Measurements from ENCODE around the gene ACIN1.

Gene ACIN1

DNA sequence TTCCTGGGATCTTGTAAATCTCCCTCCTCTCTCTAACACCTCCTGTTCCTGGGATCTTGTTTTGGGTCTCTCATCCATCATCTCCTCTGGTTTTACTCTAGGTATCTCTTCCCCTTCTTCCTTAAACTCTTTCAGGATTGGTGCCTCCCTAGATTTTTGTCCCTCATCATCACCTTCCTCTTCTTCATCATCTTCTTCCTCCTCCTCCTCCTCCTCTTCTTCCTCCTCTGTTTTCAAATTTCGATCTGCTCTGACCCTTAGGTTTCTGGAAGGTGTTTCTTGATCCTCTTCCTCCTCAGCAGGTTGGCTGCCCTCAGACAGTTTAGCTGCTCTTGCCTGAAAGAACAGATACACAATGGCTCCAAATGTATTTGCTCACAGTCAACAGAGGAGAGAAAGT lies 14.5 kb downstream of the ACIN1 start:
- DNase-seq (ENCODE audit: low spot score), result no peak

DNA sequence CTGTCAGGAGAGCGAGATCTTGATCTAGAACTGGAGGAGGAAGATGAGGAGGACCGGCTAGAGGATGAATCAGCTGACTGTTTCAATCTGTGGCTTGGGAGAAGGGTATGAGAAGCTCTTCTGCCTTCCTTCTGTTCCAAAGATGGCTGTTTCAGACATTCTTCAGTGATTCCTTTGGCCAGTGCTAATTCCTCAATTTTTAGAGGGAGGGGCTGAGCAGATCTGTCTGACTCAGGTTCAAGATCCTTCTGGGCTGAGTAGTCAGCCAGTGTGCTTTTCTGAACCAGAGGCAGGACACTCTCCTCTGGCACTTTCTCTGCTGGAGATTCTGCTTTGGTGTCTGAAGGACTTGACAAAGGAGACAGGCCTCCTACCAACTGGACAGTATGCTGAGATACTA lies 15.2 kb downstream of the ACIN1 start:
- DNase-seq (ENCODE audit: low spot score), result no peak

DNA sequence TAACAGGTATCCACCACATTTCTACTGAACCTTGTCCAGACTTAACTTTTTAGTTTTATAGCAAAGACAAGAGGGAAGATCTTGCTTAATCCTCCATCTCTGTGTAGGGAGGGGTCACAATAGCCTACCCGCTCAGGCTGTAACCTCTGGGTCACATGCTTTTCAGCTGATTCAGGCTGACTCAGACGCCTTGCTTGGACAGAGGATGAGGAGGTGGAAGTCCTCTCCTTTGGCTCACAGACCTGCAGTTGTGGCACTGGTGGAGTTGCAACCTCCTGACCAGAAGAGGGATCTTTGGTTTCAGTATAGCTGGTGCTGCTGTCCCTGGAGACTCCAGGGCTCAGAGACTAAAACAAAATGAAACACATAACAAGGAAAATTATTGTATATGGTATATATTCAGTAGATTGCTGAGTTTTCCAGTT lies 16.2 kb downstream of the ACIN1 start:
- no peak for DNase-seq (ENCODE audit: low spot score)

DNA sequence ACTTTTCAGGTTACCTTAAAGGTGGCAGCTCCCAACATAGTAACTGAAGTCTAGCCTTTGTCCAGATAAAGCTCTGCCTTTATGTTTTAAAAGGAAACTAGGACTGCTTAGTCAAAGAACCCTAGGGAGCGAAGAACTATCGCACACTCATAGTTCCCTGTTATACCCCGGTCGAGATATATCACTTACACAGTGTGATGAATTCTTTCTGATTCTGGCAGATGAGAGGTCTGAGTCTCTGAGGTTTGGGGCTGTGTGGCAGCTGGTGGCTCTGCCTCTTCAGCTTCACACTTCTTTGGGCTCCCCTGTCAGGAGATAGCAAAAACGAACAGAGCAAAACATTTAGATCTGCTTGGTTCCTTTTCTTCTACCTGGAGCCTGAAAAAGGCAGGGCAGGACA lies 17.0 kb downstream of the ACIN1 start:
- DNase-seq (ENCODE audit: low spot score), result no peak

DNA sequence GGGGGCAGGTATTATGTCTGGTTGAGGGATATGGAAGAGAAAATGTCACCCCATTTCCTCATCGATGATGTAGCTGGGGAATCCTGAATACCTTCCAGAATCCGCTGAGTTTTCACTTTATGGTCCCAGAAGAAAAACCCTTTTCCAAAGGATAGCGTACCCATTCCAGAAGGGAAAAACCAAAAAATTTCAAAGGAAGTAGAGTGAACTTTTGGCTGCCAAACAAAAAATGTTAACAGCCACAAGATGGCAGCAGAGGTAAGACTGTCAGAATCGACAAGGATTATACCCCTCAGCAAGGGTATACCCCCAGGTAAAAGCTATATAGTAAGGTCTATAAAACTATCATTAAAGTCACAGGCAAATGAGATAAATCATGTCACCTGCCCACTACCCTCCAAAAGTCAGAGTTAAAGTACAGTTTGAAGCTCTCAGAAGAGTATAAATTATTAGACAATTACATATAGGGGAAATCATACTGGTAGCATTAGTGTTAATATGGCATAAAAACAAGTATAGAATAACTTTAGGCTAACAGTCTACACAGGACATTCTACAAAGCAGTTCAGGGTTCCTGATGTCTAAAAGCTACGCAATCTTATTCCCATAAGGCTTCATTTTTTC lies 18.0 kb downstream of the ACIN1 start:
- no peak for DNase-seq (ENCODE audit: low spot score)

DNA sequence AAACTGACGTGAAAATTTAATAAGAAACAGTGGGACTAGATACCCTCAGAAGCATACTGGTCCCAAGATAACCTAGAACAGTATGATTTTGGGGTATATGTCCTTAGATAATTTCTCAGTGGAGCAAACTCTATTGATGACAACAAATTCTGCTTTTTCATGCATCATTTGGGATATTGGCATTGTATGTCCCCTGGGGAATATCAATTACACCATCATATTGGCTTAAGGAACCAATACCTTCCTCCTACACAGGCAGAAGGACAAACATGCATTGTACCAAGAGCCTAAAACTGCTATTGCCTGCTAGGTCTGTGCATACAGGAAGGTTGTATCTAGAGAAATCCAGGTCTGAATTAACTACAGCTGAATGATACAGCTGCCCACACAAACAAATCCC lies 20.0 kb downstream of the ACIN1 start:
- no peak for DNase-seq (ENCODE audit: low spot score)

DNA sequence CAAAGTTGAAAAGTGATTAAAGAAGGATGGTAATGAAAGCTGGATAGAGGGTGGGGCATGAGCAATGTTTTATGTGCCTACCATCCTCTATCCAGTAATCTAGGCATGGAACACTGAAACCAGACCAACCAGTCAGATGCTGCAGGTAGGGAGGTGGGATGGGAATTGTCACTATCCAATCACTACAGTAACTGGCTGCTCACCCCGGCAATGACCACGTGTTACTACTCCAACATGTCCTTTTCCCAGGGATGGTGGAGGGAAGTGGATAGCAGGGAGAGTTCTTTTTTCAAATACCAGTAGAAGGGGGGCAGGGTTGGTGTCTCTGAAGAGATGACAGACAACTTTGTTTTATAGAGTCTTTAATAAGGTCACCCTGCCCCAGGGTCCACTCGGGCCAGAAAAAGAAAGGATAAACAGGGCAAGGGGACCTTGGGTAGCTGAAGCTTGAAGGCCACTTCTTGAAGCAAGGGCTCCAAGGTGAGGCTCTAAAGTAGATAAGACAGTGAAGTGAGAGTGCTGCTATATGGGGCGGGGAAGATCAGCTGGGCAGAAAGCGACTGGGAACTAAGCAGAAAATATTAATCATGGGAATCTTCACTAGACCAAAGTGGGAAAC lies 22.9 kb downstream of the ACIN1 start:
- DNase-seq (ENCODE audit: low spot score), result no peak

DNA sequence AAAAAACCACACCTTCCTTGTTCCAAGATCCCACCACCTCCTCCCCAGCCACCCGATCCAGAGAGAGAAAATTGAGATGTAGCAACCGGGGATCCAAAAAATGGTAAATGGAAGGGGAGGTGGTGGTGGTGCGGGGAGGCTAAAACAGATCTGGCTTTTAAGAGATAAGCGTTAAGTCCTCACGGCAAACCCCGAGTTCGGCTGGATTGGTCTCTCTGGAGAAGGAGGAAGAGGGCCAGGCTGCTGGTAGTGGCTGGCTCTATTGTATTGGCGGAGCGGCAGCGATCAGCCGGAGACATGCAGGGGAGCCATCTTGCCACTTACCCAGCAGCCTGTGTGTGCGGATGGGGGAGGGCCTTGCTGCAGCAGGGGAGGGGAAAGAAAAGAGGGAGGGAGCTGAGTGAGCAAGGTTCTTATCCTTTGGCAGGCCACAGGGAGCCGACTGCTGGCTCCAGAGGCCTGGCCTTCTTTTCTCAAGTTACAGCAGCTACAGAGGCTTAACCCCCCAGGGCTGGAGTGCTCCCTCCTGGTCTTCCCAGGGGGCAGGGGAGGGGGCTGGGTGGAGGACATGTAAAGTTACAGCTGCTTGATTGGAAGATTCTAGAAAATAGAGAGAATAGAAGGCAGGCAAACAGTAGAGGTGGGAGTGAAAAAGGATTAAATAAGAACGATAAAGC lies 23.6 kb downstream of the ACIN1 start:
- peak; percentile 93 for DNase-seq (ENCODE audit: low spot score)

DNA sequence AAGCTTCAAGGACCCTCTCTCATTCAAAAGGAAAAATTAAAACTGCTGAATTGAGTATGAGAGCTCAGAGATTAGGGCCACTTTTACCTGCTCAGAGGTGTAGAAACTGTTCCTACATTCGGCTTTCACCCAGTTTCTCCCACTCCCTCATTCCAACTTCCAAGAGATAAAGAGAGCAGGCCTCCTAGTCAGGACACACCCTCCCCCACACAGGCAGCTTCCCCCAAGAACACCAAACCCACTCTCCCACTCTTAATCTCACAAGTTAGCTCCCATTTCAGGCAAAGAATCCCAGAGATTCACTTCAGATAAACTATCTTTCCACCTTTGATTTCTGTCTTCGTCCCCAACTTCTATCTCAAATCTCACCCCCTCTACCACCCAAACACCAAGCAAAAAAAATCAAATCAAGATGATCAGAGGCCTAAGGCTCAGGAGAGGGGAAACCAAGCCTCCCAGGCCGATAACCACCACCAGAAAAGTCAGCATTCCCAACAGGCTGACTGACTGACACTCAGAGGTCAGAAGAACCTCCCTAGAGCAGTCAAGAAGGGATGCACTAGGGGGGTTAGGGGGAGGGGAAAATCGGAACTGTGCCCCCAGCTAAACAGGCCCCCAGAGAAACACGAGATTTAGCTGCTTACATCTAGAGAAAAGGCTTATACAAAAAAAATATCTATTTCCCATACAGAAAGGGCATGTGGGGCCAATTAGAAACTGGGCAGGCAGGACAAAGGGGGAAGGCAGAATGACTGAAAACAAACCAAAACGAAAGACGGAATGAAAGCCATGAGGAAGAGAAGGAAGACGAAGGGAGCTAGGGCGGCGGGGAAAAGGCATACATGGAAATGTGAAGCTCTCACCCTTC lies 24.4 kb downstream of the ACIN1 start:
- DNase-seq (ENCODE audit: low spot score), result no peak

DNA sequence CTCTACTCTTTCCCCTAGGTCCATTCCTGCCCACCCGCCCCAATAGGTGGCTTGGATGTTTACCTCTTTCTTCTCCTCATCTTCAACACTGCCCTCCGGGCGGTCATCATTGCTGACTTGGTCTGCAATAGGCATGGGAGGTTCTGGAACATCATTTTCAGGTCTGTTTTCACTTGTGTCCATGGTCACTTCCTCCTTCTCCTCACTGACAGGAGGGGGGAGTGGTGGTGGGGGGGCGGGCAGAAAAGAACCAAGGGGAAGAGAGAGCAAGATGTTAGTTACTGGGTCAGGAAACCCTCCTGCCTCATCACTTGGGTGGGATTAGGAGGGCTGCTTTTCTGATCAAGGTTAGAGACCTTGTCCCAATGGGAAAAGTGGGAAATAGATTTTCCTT lies 25.5 kb downstream of the ACIN1 start:
- no peak for DNase-seq (ENCODE audit: low spot score)

DNA sequence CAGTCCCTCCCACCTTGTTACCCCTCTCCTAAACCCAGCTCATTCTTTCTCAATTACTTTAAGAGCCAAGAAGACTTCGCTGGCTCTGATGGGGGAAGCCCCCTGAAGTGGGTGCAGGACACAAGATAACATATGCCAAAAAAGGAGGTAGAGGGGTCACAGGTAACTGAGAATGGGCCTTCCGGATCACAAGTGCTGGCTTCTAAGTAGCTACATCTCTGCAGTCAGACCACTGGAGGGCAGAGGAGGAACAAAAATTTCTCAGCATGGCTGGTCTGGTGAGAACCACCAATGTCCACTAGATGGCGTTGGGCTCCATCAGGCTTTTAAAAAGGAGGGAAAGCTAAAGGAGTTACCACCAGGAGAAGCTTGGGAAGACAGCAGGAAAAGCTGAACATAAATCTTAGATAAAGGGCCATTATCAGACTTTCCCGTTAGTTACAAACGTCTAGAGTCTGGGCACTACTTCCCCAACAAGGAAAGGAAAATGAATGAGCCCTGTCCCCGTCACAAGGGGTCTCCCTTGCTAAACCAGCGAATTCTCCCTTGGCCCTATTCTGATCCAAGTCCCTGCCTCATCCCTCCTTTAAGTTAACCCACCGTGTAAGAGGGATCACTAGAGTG lies 26.0 kb downstream of the ACIN1 start:
- DNase-seq (ENCODE audit: low spot score), result peak; percentile 88

DNA sequence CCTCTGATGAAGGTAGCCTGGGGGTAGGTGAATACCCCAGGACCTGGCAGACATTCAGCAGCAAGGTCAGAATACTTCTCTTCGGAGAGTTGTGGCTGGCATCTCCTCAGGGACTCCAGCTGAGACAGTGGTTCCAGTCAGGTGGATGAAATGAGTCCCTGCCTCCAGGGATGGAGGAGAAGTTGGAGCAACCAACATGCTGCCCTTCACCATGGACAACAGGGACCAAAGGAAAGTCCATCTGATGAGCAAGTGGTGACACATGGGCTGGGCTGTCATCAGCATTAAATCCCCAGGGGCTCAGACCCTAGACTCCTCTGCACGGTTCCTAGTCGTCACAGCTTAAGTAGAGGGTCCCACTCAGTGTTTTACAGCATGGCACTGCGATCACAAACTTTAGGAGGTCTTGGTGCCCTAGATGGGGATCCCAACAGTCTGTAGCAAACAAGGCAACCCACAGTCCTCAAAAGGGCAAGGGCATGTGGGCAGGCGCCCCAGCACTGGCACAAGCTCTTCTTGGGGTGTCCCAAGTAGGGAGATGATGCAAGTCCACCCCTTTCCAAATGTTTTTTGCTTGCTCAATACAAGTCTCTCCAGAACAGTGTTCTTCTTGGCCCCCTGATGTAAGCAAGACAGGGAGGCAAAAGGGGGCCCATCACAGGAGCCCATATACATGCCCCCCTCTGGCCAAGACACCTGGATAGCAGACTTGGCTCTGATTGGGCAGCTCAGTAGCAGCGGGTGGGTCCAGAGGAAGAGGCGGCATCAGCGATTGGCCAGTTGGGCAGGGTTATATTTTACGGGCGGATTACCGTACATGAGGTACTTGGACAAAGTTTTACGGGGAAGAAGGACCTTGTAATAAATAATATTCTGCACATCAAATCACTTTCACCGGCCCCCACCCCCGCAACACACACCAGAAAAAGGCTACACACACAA lies 26.8 kb downstream of the ACIN1 start:
- DNase-seq (ENCODE audit: low spot score), result no peak

DNA sequence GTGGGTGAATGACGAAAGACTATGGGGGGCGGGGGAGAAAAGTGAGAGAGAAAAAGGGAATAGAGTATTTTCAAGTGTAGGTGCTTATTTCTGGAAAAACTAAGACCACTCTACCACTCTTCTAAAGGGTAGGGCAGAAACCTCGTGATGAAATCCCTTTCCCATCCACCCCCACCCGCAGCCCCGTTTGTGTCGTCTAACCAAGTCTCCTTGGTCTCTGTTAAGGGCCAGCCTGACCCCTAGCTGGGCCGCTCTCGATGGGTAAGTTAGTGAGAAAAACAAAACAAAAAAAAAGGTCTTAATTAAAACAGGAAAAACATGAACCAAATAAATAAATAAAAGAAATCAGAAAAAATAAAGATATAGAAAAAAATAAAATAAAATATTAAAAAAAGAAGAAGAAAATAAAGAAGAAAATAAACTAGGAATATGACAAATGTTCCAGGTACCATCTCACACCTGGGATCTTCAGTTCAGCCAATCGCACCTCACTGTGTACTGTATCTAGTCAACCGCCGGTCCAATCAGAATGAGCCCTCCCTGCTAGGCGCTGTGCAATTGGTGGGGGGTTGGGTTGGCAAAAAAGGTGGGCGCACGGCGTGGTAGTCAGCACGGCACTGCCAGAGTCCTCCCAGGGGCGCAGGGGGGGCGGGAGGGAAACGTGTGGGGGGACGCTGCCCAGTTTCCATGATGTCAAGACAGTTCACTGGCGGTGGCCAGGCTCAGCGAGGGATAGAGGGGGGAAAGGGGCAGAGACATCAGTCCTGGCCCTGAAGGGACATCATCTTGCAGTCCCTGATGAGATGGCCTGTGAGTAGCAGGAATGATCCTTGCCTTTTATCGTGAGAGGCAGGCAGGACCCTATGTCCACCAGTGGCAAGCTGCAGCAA lies 27.8 kb downstream of the ACIN1 start:
- DNase-seq (ENCODE audit: low spot score), result no peak

DNA sequence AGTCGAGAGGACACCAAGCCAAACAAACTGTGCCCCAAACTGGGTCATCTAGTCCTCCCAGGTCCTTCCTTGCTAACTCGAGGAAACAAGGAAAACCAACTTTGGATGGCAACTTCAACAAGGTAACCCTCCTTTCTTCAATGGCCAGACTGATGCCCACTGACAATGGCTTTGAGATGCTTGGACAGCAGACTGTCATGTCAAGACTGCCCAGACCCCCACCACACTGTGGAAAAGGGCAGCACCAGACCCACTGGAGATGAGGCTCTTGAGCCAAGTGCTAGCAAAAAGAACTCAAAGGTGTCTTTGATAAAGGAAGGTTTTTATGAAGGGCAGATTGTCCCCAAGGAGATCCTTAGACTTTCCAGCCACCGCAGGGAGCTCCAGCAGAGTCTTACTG lies 28.6 kb downstream of the ACIN1 start:
- DNase-seq (ENCODE audit: low spot score), result no peak

DNA sequence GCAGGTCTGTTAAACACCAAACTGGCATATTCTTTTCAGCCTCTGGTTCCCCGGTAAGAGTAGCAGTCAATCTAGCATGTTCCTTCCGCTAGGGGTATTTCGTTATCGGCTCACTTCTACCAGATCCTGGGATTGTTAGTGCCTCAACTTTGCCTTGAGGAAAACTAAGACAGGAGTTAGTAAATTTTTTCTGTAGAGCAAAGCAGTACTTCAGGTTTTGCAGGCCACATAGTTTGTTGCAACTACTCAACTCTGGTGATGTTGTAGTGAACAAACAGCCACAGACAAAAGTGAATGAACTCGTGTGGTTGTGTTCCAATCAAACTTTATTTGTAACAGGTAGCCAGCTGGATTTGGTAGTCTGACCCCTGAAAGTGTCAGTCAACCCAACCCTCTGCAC lies 31.3 kb downstream of the ACIN1 start:
- no peak for DNase-seq (ENCODE audit: low spot score)

DNA sequence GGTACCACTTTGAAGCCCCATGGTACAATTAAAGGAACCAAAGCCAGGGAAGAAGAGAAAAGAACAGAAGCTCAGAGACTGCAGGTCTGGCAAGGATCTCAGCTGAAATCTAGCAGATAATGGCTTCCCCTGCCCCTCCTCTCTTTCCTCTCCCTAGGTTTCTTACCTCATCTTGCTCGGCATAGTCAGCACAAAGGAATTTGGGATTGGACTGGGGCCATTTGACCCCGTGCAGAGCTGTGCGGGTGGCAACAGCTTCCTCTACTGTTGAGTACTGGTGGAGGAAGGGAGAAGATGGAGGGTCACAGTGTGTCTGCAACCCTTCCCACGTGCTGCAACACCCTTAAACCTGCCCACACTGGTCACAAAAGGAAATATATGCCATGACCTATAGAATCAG lies 32.9 kb downstream of the ACIN1 start:
- no peak for DNase-seq (ENCODE audit: low spot score)

DNA sequence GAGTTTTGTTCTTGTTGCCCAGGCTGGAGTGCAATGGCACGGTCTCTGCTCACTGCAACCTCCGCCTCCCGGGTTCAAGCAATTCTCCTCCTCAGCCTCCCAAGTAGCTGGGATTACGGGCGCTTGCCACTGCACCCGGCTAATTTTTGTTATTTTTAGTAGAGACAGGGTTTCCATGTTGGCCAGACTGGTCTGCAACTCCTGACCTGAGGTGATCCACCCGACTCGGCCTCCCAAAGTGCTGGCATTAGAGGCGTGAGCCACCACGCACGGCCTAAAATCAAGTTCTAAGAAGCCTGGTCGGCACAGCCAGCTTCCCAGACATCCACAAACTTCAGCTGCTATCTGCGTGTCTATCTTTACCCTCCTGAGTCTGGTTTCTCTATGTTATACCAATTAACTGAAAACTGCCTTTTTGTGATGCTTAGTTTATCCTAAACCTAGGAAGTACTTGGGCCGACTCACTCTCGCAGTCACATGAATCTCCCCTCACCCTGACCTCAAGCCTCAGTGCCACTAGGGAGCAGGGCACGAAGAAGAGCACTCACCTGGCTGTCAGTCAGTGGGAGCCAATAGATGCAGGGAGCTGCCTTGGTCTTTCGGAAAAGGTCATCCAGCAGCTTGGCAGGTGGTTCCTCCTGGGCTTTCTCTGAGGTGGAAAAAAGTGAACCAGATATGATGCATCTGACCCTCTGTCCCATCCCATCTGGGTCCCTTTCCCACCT lies 34.2 kb downstream of the ACIN1 start:
- DNase-seq (ENCODE audit: low spot score), result no peak

DNA sequence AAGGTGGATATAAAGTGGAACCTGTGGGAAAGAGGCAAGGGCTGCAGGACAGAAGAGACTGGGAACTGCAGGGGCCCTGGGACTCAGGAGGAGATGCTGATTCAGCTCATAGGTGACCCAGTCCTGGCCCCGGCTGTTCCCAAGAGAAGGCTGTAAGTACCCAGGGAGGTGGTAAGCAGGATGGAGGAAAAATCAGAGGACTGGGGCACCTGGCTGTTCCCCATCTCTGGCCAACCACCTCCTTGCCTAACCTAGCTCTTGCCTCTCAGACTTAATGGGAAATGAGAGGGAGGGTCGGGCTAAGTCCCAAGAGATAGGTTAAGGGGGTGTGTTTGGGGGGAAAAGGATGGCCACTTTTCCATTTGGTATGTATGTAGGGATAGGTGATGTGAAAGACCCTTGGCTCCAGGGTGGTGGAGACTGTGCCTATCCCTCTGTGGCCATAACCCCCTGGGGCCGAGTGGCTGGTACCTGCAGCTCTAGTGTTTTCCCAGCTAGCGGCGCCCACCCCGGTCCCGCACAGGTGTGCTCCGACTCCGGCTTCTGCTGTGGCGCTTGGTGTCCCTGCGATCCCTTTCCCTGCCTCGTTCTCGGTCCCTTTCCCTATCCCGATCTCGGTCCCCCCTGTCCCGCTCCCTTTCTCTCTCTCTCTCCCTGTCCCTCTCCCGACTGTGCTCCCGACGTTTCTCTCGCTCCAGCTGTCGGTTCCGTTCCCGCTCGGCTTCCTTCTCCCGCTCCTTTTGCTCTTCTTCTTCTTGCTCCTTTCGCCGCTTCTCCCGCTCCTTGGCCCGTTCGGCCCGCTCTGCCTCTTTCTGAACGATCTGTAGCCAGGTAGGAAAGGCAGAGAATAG lies 36.1 kb downstream of the ACIN1 start:
- no peak for DNase-seq (ENCODE audit: low spot score)
